Muscle of leg (tissue), 11 donors: Measurements from ENCODE around the gene TFAP2E. TPM values are rescaled to one million over a fixed set of nuclear protein-coding genes. Genes with fewer than 3 reads are reported as not detected.

Source experiments
- DNase-seq: peaks from one replicate; pipeline ENCODE4 v3.0.0; 2013
- H3K27ac ChIP-seq: one replicate; pipeline ENCODE4 v1.5.1; 2013; ENCODE audit warnings: mild to moderate bottlenecking, low read length, control low read depth
- H3K27me3 ChIP-seq: one replicate; pipeline ENCODE4 v1.6.1; 2013; ENCODE audit warnings: low read length; ENCODE audit not compliant: control insufficient read depth, insufficient read depth
- H3K36me3 ChIP-seq: one replicate; pipeline ENCODE4 v1.6.1; 2013; ENCODE audit warnings: low read length; ENCODE audit not compliant: control insufficient read depth, insufficient read depth
- H3K4me1 ChIP-seq: one replicate; pipeline ENCODE4 v1.6.1; 2013; ENCODE audit warnings: low read length; ENCODE audit not compliant: control insufficient read depth, insufficient read depth
- H3K4me3 ChIP-seq: one replicate; pipeline ENCODE4 v1.5.1; 2013; ENCODE audit warnings: low read length, control low read depth
- H3K9me3 ChIP-seq: replicated peaks from 2 replicates; pipeline ENCODE4 v1.6.1; 2013; ENCODE audit warnings: low read depth, low read length; ENCODE audit not compliant: control insufficient read depth
- WGBS: methylation state at CpG from one replicate; pipeline ENCODE4 v1.1.5; 2013; ENCODE audit warnings: missing lambda C conversion rate; ENCODE audit not compliant: insufficient coverage; 5-methylcytosine and 5-hydroxymethylcytosine counted together
- polyA plus RNA-seq, 8 donors: library from polyadenylated mRNA; unstranded; fragments of 120-200 nt; gene quantifications; one replicate each; pipeline versions ENCODE4 v1.2.1 to v1.2.3, GENCODE V29; 2013; ENCODE audit warnings: inconsistent platforms in 1 of 8, low replicate concordance in 1 of 8; ENCODE audit not compliant: insufficient read length in 8 of 8, insufficient read depth in 1 of 8
- total RNA-seq: library from RNA; stranded (reverse); fragments of 120-200 nt; gene quantifications from one replicate; pipeline ENCODE4 v1.2.4, GENCODE V29; 2013

Gene TFAP2E
- total and polyA plus RNA-seq, 9 donors: 0.37 to 0.94 (median 0.80) TPM

DNA sequence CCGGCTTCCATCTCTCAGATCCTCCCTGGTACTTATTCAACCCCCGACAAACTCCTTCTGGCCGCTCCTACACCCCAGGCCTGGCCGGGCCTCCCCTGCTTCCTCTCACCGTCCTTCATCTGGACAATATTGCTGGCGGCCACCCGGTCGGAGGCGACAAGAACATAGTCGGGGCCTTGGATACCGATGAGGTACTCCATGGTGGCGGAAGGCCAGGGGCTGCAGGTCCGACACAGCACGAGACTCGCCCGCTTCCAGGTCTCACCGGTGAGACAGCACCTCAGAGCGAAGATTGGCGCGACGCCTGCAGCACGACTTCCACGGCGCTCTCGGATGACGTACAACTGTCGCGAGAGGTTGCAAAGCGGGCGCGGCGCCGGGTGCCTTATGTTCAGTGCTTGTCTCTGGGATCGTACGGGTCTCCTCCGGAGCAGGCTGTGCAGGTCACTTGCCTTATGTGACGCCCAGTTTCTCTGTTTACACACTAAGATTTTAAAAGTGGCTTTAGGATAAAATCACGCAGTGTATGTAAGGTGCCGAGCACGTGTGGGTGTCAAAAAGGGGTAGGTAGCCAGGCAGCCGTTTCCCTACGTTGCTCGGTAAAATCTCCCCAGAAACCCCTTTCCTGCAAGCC lies 68.2 kb downstream of the TFAP2E start, which contains the start of gene PSMB2:
Gene PSMB2 (minus strand): TSS at position 294 of the 634 bp plus-strand sequence. CDS start 94 bp downstream, at position 200.
- no peaks in the 10 kb centered on the region for H3K36me3 ChIP-seq
- peak within 1 kb of the TSS; percentile 94 for H3K27ac ChIP-seq
- H3K27me3 ChIP-seq: no peaks in the 10 kb centered on the region
- H3K4me3 ChIP-seq: peak within 1 kb of the TSS; percentile 95
- no peaks in the 10 kb centered on the region for H3K9me3 ChIP-seq
- WGBS: under 1% methylated on average over 32 of the region's 43 CpGs
- peak; percentile 98 for DNase-seq
- H3K4me1 ChIP-seq: peaks cover 4% of the 10 kb centered on the region

- no CpG with 5 or more reads among the region's 14 CpGs for WGBS
- DNase-seq: no peak
- peak overlapping the region; percentile 95 for H3K4me3 ChIP-seq
- H3K36me3 ChIP-seq: no peaks in the 10 kb centered on the region
- H3K9me3 ChIP-seq: no peaks in the 10 kb centered on the region
- peaks cover 4% of the 10 kb centered on the region for H3K4me1 ChIP-seq
- H3K27me3 ChIP-seq: peaks cover 3% of the 10 kb centered on the region
- H3K27ac ChIP-seq: no peak overlapping the region
Measured at GRCh38 chr1:35642471-35642955, 69.4 kb downstream of the TFAP2E start.

- Histone ChIP-seq H3K4me1 (peaks cover 4% of the 10 kb centered on the region), H3K4me3 (no peak overlapping the region), H3K36me3 (no peaks in the 10 kb centered on the region), H3K27me3 (peaks cover 3% of the 10 kb centered on the region), H3K9me3 (no peaks in the 10 kb centered on the region), H3K27ac (no peak overlapping the region)
- DNase-seq: no peak
- WGBS: no CpG with 5 or more reads among the region's 2 CpGs
Measured at GRCh38 chr1:35644204-35644603, 71.1 kb downstream of the TFAP2E start.

Other genes starting within 250 kb of the TFAP2E start
- 28.9 TPM for gene KIAA0319L, start 15.9 kb upstream of the TFAP2E start, total RNA-seq
- 10 to 100 TPM; 26.7 to 45.9 (median 35.2) TPM for gene KIAA0319L, start 15.9 kb upstream of the TFAP2E start, polyA plus RNA-seq
- gene NCDN, start 15.5 kb upstream of the TFAP2E start, total RNA-seq: 9.9 TPM
- 10 to 100 TPM; 15.2 to 20.0 (median 16.3) TPM for gene NCDN, start 15.5 kb upstream of the TFAP2E start, polyA plus RNA-seq
- 19.8 TPM for gene PSMB2, start 68.2 kb downstream of the TFAP2E start, total RNA-seq
- 10 to 100 TPM; 53.2 to 63.9 (median 60.8) TPM for gene PSMB2, start 68.2 kb downstream of the TFAP2E start, polyA plus RNA-seq
- 9.9 TPM for gene C1orf216, start 145.6 kb downstream of the TFAP2E start, total RNA-seq
- gene C1orf216, start 145.6 kb downstream of the TFAP2E start, polyA plus RNA-seq: 10 to 100 TPM in 7 of 8 donors, 1 to 10 TPM in 1; 9.3 to 17.4 (median 12.3) TPM
- gene CLSPN, start 196.7 kb downstream of the TFAP2E start, total RNA-seq: 5.6 TPM
- 10 to 100 TPM in 1 of 8 donors, 1 to 10 TPM in 7; 5.2 to 10.0 (median 7.9) TPM for gene CLSPN, start 196.7 kb downstream of the TFAP2E start, polyA plus RNA-seq
- gene AGO4, start 234.7 kb downstream of the TFAP2E start, total RNA-seq: 11.3 TPM
- 10 to 100 TPM in 7 of 8 donors, 1 to 10 TPM in 1; 9.6 to 14.3 (median 12.0) TPM for gene AGO4, start 234.7 kb downstream of the TFAP2E start, polyA plus RNA-seq